ENCODE data around the gene HNRNPH1.

GRCh38 chr5:179572386-179572785, 51.1 kb downstream of the HNRNPH1 start:
- no peak for TF ChIP-seq CTCF (IDR thresholded peaks at IDR 0.05; ENCODE audit: low read depth, low read length)
- no peak for TF ChIP-seq POLR2A (IDR thresholded peaks at IDR 0.05; ENCODE audit: extremely low read depth, insufficient read length)
- TF ChIP-seq MAX (IDR thresholded peaks at IDR 0.05; ENCODE audit: low read depth, low read length) = no peak
- no peak for TF ChIP-seq MYC (IDR thresholded peaks at IDR 0.05; ENCODE audit: low read depth, low read length)

All from NB4 (cell line).